ENCODE measurements around the gene MPDZ. TPM values are rescaled to one million over a fixed set of nuclear protein-coding genes. Genes with fewer than 3 reads are reported as not detected.

Gene MPDZ
- total and polyA plus RNA-seq, 9 donors: 24.6 to 69.2 (median 45.9) TPM

DNA sequence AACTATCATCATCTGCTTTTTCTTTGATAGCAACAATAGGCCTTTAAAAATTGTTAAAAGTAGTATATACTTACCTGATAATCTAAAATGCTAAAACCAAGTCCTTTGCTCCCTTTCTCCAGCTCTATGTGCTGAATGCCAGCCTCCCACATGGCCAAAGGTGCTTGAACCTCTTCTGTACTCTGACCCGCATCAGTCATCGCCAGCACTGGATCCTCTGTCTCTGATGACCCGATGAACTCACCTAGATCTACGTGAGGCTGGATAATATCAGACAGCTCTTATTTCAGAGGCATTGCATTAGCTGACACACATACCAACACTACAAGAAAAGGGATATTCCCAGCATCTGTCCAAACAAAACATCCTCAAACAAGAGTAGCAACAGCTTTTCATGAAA is 89.5 kb downstream of the MPDZ start:
- WGBS, 3 donors: 55 to 57% (median 56%) methylated on average over 4 of the region's 4 CpGs
- no peak overlapping the region for H3K4me3 ChIP-seq
- TF ChIP-seq EP300 (IDR thresholded peaks at IDR 0.05): no peak
- no peak for TF ChIP-seq POLR2A (IDR thresholded peaks at IDR 0.05)
- TF ChIP-seq, protein P1, sequence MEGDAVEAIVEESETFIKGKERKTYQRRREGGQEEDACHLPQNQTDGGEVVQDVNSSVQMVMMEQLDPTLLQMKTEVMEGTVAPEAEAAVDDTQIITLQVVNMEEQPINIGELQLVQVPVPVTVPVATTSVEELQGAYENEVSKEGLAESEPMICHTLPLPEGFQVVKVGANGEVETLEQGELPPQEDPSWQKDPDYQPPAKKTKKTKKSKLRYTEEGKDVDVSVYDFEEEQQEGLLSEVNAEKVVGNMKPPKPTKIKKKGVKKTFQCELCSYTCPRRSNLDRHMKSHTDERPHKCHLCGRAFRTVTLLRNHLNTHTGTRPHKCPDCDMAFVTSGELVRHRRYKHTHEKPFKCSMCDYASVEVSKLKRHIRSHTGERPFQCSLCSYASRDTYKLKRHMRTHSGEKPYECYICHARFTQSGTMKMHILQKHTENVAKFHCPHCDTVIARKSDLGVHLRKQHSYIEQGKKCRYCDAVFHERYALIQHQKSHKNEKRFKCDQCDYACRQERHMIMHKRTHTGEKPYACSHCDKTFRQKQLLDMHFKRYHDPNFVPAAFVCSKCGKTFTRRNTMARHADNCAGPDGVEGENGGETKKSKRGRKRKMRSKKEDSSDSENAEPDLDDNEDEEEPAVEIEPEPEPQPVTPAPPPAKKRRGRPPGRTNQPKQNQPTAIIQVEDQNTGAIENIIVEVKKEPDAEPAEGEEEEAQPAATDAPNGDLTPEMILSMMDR (IDR thresholded peaks at IDR 0.05): no peak

GRCh38 chr9:13189362-13189761 is 90.1 kb downstream of the MPDZ start:
- H3K27me3 ChIP-seq: no peaks in the 10 kb centered on the region
- no peak overlapping the region for H3K4me3 ChIP-seq
- no peak for DNase-seq
- no peaks in the 10 kb centered on the region for H3K4me1 ChIP-seq (ENCODE audit: insufficient read depth)
- H3K9me3 ChIP-seq: no peaks in the 10 kb centered on the region
- intact Hi-C loops (cut with DNase I): no loop called here
- no peaks in the 10 kb centered on the region for H3K36me3 ChIP-seq
- TF ChIP-seq, protein P1 (IDR thresholded peaks at IDR 0.05): no peak
- no peak for TF ChIP-seq POLR2A (IDR thresholded peaks at IDR 0.05)
- H3K27ac ChIP-seq: no peak overlapping the region

More for the DNA sequence above, 89.5 kb downstream of the MPDZ start:
- intact Hi-C loops (cut with DNase I): no loop called here
- DNase-seq: no peak
- no peaks in the 10 kb centered on the region for H3K9me3 ChIP-seq
- H3K27me3 ChIP-seq: no peaks in the 10 kb centered on the region
- no peaks in the 10 kb centered on the region for H3K4me1 ChIP-seq (ENCODE audit: insufficient read depth)
- H3K36me3 ChIP-seq: no peaks in the 10 kb centered on the region
- H3K27ac ChIP-seq: no peak overlapping the region

- intact Hi-C loops (cut with DNase I): no loop called here
- WGBS, 3 donors: 19 to 56% (median 23%) methylated on average over 5 of the region's 5 CpGs
- no peaks in the 10 kb centered on the region for H3K36me3 ChIP-seq
- no peaks in the 10 kb centered on the region for H3K4me1 ChIP-seq (ENCODE audit: insufficient read depth)
- H3K9me3 ChIP-seq: no peaks in the 10 kb centered on the region
- no peak overlapping the region for H3K4me3 ChIP-seq
- DNase-seq: no peak
- H3K27ac ChIP-seq: no peak overlapping the region
- no peak for TF ChIP-seq EP300 (IDR thresholded peaks at IDR 0.05)
- no peak for TF ChIP-seq POLR2A (IDR thresholded peaks at IDR 0.05)
- TF ChIP-seq, protein P1 (IDR thresholded peaks at IDR 0.05): no peak
- H3K27me3 ChIP-seq: no peaks in the 10 kb centered on the region
These were observed 92.7 kb downstream of the MPDZ start for GRCh38 chr9:13186774-13187173.

DNA sequence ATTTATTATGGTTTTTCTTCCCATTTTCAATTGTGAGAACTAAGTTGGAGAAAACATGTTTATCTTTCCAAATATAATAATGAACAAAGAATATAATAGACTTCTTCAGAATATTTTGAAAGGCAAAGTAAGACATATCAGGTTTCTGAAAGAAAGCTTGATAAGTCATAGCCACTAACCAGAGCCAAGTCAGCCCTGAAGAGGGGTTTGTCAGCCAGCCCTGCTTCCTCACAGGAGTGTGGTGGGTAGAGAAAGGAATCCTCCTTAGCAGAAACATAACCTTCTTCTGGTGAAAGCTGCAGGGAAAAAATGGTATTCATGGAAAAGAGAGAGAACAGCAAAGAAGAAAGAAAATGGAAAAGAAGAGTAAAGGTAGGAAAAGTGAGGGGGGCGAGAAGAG is 93.4 kb downstream of the MPDZ start:
- intact Hi-C loops (cut with DNase I): no loop called here
- H3K9me3 ChIP-seq: no peaks in the 10 kb centered on the region
- no peak overlapping the region for H3K27ac ChIP-seq
- WGBS, 3 donors: 84 to 90% (median 88%) methylated on average over 1 of the region's 1 CpG
- no peaks in the 10 kb centered on the region for H3K27me3 ChIP-seq
- H3K4me3 ChIP-seq: no peak overlapping the region
- no peaks in the 10 kb centered on the region for H3K36me3 ChIP-seq
- DNase-seq: no peak
- H3K4me1 ChIP-seq (ENCODE audit: insufficient read depth): no peaks in the 10 kb centered on the region
- TF ChIP-seq EP300 (IDR thresholded peaks at IDR 0.05): no peak
- TF ChIP-seq, protein P1 (IDR thresholded peaks at IDR 0.05): no peak
- no peak for TF ChIP-seq POLR2A (IDR thresholded peaks at IDR 0.05)

- Histone ChIP-seq H3K4me1 (ENCODE audit: insufficient read depth) (no peaks in the 10 kb centered on the region), H3K27me3 (no peaks in the 10 kb centered on the region), H3K36me3 (no peaks in the 10 kb centered on the region), H3K4me3 (no peak overlapping the region), H3K27ac (no peak overlapping the region), H3K9me3 (no peaks in the 10 kb centered on the region)
- intact Hi-C loops (cut with DNase I): no loop called here
- TF ChIP-seq EP300 (IDR thresholded peaks at IDR 0.05) (no peak), POLR2A (IDR thresholded peaks at IDR 0.05) (no peak)
- TF ChIP-seq, protein P1 (IDR thresholded peaks at IDR 0.05): no peak
- no peak for DNase-seq
- 45 to 60% (median 55%) methylated on average over 2 of the region's 2 CpGs for WGBS, 3 donors
These were observed 97.8 kb downstream of the MPDZ start for GRCh38 chr9:13181652-13182051.
